HepG2 (cell line): Measurements from ENCODE around the gene FDXACB1. TPM values are rescaled to one million over a fixed set of nuclear protein-coding genes. Genes with fewer than 3 reads are reported as not detected.

Experiments used
- HIC2 ChIP-seq: sonication (generic); formaldehyde crosslinking; IDR thresholded peaks from 2 replicates; pipeline ENCODE4 v1.9.0; 2022; ENCODE audit warnings: low read depth, missing genetic modification reagents
- LCORL ChIP-seq, 2 experiments: fragments of 450-650 bp in 1 of 2; sonication (generic) in 1 of 2; formaldehyde crosslinking in 1 of 2; IDR thresholded peaks; 2 replicates each; pipeline versions ENCODE4 v1.5.0 to v1.6.1; 2017 to 2020; ENCODE audit warnings: antibody characterized with exemption in 1 of 2, missing genetic modification reagents in 1 of 2
- POLR2AphosphoS5 ChIP-seq: IDR thresholded peaks from 2 replicates; pipeline ENCODE4 v1.6.1; 2012; ENCODE audit warnings: low read depth, low read length
- RBM39 ChIP-seq: fragments of 200-400 bp; formaldehyde crosslinking; IDR thresholded peaks from one replicate; pipeline ENCODE4 v1.6.1; 2018; ENCODE audit warnings: antibody characterized with exemption, mild to moderate bottlenecking, low read depth, low read length; ENCODE audit not compliant: poor library complexity, severe bottlenecking
- SOX5 ChIP-seq: IDR thresholded peaks from 2 replicates; pipeline ENCODE4 v1.6.1; 2016; ENCODE audit warnings: borderline replicate concordance
- TBX2 ChIP-seq: sonication (generic); formaldehyde crosslinking; IDR thresholded peaks from 2 replicates; pipeline ENCODE4 v1.5.0; 2020; ENCODE audit warnings: missing genetic modification reagents, mild to moderate bottlenecking, borderline replicate concordance
- ZIK1 ChIP-seq: sonication (generic); formaldehyde crosslinking; IDR thresholded peaks from 2 replicates; pipeline ENCODE4 v1.5.0; 2020; ENCODE audit warnings: mild to moderate bottlenecking, low read depth, missing genetic modification reagents, borderline replicate concordance
- ZNF180 ChIP-seq: sonication (generic); formaldehyde crosslinking; IDR thresholded peaks from 2 replicates; pipeline ENCODE4 v1.4.0; 2020; ENCODE audit warnings: low read depth, missing genetic modification reagents, borderline replicate concordance
- ZNF446 ChIP-seq: sonication (generic); formaldehyde crosslinking; IDR thresholded peaks from 2 replicates; pipeline ENCODE4 v1.5.0; 2020; ENCODE audit warnings: mild to moderate bottlenecking, missing genetic modification reagents
- ZNF607 ChIP-seq: sonication (generic); formaldehyde crosslinking; IDR thresholded peaks from 2 replicates; pipeline ENCODE4 v1.5.1; 2020; ENCODE audit warnings: missing genetic modification reagents, mild to moderate bottlenecking, borderline replicate concordance
- polyA plus RNA-seq, 8 experiments: library from polyadenylated mRNA; depleted of rRNA in 3 of 8; stranded (reverse) in 7 of 8; unstranded in 1 of 8; fragments of >200 nt; fragmentation: Illumina TruSeq in 4 of 8; extraction: Trizol in 4 of 8; gene quantifications; 2 replicates each; pipeline versions ENCODE4 v1.2.1 to v1.2.3, GENCODE V29; 2011 to 2016; ENCODE audit warnings: low read depth in 4 of 8, missing spikeins in 1 of 8, mixed read lengths in 1 of 8; ENCODE audit not compliant: insufficient read depth in 1 of 8
- total RNA-seq, 5 experiments: library from RNA; depleted of rRNA; stranded (reverse); fragments of >200 nt; fragmentation: Illumina TruSeq; extraction: Trizol; gene quantifications; 2 replicates each; pipeline ENCODE4 v1.2.3, GENCODE V29; 2016; ENCODE audit warnings: low read depth in 1 of 5
- TF ChIP-seq, protein P1 (sequence below): sonication (generic); formaldehyde crosslinking; IDR thresholded peaks from 2 replicates; pipeline ENCODE4 v1.4.0; 2020; ENCODE audit warnings: mild to moderate bottlenecking, missing genetic modification reagents
- TF ChIP-seq, protein P2 (sequence below): sonication (generic); formaldehyde crosslinking; IDR thresholded peaks from 2 replicates; pipeline ENCODE4 v1.4.0; 2020; ENCODE audit warnings: mild to moderate bottlenecking, missing genetic modification reagents, borderline replicate concordance

The FDXACB1 gene
- total and polyA plus RNA-seq, 2 of the 13 experiments (the other 11 are each of a cell fraction or from before 2014, with no cell fraction given) = 1.1 to 3.4 TPM

- TF ChIP-seq, protein P1, sequence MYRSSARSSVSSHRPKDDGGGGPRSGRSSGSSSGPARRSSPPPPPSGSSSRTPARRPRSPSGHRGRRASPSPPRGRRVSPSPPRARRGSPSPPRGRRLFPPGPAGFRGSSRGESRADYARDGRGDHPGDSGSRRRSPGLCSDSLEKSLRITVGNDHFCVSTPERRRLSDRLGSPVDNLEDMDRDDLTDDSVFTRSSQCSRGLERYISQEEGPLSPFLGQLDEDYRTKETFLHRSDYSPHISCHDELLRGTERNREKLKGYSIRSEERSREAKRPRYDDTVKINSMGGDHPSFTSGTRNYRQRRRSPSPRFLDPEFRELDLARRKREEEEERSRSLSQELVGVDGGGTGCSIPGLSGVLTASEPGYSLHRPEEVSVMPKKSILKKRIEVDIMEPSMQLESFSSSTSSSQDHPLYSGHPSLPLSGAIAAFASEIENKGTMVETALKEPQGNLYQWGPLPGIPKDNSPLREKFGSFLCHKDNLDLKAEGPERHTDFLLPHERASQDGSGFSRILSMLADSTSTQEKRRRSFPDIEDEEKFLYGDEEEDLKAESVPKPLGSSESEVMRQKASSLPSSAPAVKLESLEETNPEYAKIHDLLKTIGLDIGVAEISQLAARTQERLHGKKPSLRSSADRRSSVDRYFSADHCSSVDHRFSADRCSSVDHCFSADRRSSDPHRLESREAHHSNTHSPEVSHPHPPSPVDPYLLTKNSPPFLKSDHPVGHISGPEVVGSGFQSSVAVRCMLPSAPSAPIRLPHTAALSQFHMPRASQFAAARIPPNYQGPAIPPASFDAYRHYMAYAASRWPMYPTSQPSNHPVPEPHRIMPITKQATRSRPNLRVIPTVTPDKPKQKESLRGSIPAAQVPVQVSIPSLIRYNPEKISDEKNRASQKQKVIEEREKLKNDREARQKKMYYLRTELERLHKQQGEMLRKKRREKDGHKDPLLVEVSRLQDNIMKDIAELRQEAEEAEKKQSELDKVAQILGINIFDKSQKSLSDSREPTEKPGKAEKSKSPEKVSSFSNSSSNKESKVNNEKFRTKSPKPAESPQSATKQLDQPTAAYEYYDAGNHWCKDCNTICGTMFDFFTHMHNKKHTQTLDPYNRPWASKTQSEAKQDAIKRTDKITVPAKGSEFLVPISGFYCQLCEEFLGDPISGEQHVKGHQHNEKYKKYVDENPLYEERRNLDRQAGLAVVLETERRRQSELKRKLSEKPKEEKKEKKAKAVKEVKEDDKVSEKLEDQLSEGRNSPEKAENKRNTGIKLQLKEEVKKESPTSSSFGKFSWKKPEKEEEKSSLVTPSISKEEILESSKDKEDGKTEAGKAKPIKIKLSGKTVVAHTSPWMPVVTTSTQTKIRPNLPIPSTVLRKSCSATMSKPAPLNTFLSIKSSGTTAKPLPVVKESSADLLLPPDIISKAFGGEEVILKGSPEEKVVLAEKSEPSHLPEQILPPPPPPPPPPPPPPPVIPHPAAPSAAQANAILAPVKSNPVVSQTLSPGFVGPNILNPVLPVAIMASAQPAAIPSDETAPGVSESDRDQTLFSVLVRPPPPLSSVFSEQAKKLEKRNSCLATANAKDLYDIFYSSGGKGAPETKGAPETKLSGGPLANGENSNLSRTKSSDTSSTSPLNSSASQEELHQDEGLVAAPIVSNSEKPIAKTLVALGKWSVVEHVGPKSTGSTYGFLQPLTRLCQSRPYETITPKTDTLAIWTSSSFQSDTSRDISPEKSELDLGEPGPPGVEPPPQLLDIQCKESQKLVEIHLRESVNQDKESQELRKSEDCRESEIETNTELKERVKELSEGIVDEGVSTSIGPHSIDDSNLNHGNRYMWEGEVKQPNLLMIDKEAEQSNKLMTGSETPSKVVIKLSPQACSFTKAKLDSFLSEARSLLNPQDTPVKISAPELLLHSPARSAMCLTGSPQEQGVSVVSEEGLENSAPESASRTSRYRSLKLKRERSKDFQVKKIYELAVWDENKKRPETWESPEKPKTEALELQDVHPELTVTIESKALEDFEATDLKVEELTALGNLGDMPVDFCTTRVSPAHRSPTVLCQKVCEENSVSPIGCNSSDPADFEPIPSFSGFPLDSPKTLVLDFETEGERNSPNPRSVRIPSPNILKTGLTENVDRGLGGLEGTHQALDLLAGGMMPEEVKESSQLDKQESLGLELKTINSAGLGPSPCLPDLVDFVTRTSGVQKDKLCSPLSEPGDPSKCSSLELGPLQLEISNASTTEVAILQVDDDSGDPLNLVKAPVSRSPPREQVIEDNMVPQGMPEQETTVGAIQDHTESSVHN (CRISPR knock-in tag) = peak; percentile 60; the same call in 1 of the 2 replicates
- peak; percentile 16; the same call in 1 of the 2 replicates for TF ChIP-seq HIC2
- peak; percentile 23; the same call in 1 of the 2 replicates for TF ChIP-seq SOX5
- peak; percentile 69 for TF ChIP-seq RBM39
- TF ChIP-seq, protein P2, sequence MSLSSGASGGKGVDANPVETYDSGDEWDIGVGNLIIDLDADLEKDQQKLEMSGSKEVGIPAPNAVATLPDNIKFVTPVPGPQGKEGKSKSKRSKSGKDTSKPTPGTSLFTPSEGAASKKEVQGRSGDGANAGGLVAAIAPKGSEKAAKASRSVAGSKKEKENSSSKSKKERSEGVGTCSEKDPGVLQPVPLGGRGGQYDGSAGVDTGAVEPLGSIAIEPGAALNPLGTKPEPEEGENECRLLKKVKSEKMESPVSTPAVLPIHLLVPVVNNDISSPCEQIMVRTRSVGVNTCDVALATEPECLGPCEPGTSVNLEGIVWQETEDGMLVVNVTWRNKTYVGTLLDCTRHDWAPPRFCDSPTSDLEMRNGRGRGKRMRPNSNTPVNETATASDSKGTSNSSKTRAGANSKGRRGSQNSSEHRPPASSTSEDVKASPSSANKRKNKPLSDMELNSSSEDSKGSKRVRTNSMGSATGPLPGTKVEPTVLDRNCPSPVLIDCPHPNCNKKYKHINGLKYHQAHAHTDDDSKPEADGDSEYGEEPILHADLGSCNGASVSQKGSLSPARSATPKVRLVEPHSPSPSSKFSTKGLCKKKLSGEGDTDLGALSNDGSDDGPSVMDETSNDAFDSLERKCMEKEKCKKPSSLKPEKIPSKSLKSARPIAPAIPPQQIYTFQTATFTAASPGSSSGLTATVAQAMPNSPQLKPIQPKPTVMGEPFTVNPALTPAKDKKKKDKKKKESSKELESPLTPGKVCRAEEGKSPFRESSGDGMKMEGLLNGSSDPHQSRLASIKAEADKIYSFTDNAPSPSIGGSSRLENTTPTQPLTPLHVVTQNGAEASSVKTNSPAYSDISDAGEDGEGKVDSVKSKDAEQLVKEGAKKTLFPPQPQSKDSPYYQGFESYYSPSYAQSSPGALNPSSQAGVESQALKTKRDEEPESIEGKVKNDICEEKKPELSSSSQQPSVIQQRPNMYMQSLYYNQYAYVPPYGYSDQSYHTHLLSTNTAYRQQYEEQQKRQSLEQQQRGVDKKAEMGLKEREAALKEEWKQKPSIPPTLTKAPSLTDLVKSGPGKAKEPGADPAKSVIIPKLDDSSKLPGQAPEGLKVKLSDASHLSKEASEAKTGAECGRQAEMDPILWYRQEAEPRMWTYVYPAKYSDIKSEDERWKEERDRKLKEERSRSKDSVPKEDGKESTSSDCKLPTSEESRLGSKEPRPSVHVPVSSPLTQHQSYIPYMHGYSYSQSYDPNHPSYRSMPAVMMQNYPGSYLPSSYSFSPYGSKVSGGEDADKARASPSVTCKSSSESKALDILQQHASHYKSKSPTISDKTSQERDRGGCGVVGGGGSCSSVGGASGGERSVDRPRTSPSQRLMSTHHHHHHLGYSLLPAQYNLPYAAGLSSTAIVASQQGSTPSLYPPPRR = peak; percentile 61; the same call in 1 of the 2 replicates
- TF ChIP-seq ZNF180 = 0 out of 2 replicates have a peak, but pooled peaks have one; percentile 57
- TF ChIP-seq TBX2 (CRISPR knock-in tag) = peak; percentile 93
- no peak; the same call in none of the 2 replicates for TF ChIP-seq ZNF607 (CRISPR knock-in tag)
- peak; percentile 67 for TF ChIP-seq POLR2AphosphoS5
- TF ChIP-seq ZNF446 = no peak
- 0 out of 2 replicates have a peak, but pooled peaks have one; percentile 78 for TF ChIP-seq ZIK1
- no peak for TF ChIP-seq LCORL (IDR thresholded peaks at IDR 0.05)
- peak; percentile 67; the same call in 1 of the 2 replicates for TF ChIP-seq LCORL (CRISPR knock-in tag; IDR thresholded peaks at IDR 0.05)
These were observed at the start of gene FDXACB1, which contains the start of gene CFAP68 (continued) for GRCh38 chr11:111878849-111879636.
